Mucosa of stomach (tissue), 1 donor: Measurements from ENCODE around the gene MAP3K13.

Source experiments
- H3K27me3 ChIP-seq: one replicate; pipeline ENCODE4 v1.7.0; 2013; ENCODE audit warnings: mild to moderate bottlenecking, low read length; ENCODE audit not compliant: control insufficient read depth, insufficient read depth
- H3K36me3 ChIP-seq: one replicate; pipeline ENCODE4 v1.7.0; 2013; ENCODE audit warnings: low read length; ENCODE audit not compliant: control insufficient read depth, insufficient read depth
- H3K4me1 ChIP-seq: one replicate; pipeline ENCODE4 v1.7.0; 2013; ENCODE audit warnings: mild to moderate bottlenecking, low read length; ENCODE audit not compliant: control insufficient read depth, insufficient read depth
- H3K4me3 ChIP-seq: one replicate; pipeline ENCODE4 v1.7.0; 2013; ENCODE audit warnings: low read length
- H3K9ac ChIP-seq: one replicate; pipeline ENCODE4 v1.7.0; 2013; ENCODE audit warnings: mild to moderate bottlenecking, low read length, moderate library complexity
- H3K9me3 ChIP-seq: one replicate; pipeline ENCODE4 v1.7.0; 2013; ENCODE audit warnings: mild to moderate bottlenecking, low read length, moderate library complexity; ENCODE audit not compliant: control insufficient read depth
- donor health status: Pancreatic carcinoma.

The MAP3K13 gene

DNA sequence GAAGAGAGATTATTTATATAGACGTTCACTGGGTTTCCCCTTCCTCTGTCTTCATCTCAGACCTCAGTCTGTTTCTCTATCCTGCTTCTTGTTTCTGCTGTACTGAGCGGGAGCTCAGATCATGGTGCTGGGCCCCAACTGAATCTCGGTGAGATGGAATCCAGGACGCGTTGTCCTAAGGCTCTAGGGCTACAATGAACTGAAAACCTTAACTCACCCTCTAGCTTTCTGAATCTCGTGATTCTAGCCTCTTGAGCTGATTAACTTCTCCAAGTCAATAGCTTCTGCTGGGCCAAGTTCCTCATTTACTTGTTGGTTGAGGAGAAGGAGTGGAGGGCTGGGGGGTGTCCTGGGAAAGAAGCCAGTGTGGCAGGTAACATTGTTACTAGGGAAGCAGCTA lies 32.7 kb upstream of the MAP3K13 start:
- H3K4me3 ChIP-seq, result peak overlapping the region; percentile 54
- H3K27me3 ChIP-seq, result no peaks in the 10 kb centered on the region
- H3K36me3 ChIP-seq, result no peaks in the 10 kb centered on the region
- peaks cover 43% of the 10 kb centered on the region for H3K4me1 ChIP-seq
- no peaks in the 10 kb centered on the region for H3K9me3 ChIP-seq
- H3K9ac ChIP-seq, result peak overlapping the region; percentile 76

DNA sequence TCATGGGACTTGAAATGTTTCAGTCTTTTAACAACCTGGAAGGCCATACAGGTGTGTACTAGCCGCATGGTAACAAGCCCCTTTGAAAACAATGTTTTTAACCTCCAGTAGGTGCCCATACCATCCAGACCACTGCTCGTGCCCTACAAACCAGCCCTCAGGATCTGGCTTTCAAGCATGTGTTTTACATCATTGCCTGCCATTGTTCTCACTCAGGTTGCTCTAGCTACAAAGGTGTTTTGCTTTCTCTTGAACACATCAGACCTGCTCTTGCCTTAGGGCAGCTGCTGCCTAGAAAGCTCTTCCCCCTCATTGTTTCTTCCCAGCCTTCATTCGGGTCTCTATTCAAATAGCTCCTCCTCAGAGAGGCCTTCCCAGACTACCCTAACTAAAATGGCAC lies 32.3 kb upstream of the MAP3K13 start:
- Histone ChIP-seq H3K4me1 (peaks cover 39% of the 10 kb centered on the region), H3K27me3 (no peaks in the 10 kb centered on the region), H3K4me3 (peak overlapping the region; percentile 54), H3K9me3 (no peaks in the 10 kb centered on the region), H3K9ac (peak overlapping the region; percentile 76), H3K36me3 (no peaks in the 10 kb centered on the region)

- H3K4me3 ChIP-seq, result no peak overlapping the region
Measured at GRCh38 chr3:185332026-185332735, 30.8 kb upstream of the MAP3K13 start.

GRCh38 chr3:185335799-185336198 lies 27.1 kb upstream of the MAP3K13 start:
- Histone ChIP-seq H3K9ac (no peak overlapping the region), H3K4me1 (peaks cover 50% of the 10 kb centered on the region), H3K9me3 (no peaks in the 10 kb centered on the region), H3K4me3 (no peak overlapping the region), H3K36me3 (no peaks in the 10 kb centered on the region), H3K27me3 (no peaks in the 10 kb centered on the region)

More at GRCh38 chr3:185332026-185332735, 30.8 kb upstream of the MAP3K13 start:
- no peaks in the 10 kb centered on the region for H3K9me3 ChIP-seq
- H3K36me3 ChIP-seq, result no peaks in the 10 kb centered on the region
- peak overlapping the region; percentile 57 for H3K9ac ChIP-seq
- H3K4me1 ChIP-seq, result peaks cover 34% of the 10 kb centered on the region
- H3K27me3 ChIP-seq, result no peaks in the 10 kb centered on the region

- H3K9ac ChIP-seq, result peak overlapping the region; percentile 2
- H3K4me3 ChIP-seq, result no peak overlapping the region
- H3K4me1 ChIP-seq, result peaks cover 54% of the 10 kb centered on the region
- H3K27me3 ChIP-seq, result no peaks in the 10 kb centered on the region
- no peaks in the 10 kb centered on the region for H3K9me3 ChIP-seq
- no peaks in the 10 kb centered on the region for H3K36me3 ChIP-seq
Measured at GRCh38 chr3:185337231-185337816, 25.6 kb upstream of the MAP3K13 start.

DNA sequence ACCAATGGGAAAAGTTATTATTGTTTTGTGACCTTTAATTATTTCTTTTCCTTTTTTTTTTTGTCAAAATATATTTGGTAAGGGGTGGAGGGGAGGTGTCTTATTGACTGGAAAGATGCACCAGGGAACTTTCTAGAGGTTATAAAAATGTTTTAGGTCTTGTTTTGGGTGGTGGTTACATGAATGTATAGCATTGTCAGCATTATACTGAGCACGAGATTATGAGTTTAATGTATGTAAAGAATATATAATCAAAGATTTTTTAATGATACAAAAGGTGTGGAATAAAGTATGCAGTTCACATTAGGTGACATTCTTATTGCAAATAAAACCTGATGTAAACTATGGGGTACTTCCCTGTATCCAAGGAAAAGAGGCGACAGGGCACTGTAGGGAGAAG lies 23.0 kb upstream of the MAP3K13 start:
- Histone ChIP-seq H3K27me3 (no peaks in the 10 kb centered on the region), H3K9ac (no peak overlapping the region), H3K4me3 (no peak overlapping the region), H3K9me3 (no peaks in the 10 kb centered on the region), H3K36me3 (no peaks in the 10 kb centered on the region), H3K4me1 (peaks cover 61% of the 10 kb centered on the region)

DNA sequence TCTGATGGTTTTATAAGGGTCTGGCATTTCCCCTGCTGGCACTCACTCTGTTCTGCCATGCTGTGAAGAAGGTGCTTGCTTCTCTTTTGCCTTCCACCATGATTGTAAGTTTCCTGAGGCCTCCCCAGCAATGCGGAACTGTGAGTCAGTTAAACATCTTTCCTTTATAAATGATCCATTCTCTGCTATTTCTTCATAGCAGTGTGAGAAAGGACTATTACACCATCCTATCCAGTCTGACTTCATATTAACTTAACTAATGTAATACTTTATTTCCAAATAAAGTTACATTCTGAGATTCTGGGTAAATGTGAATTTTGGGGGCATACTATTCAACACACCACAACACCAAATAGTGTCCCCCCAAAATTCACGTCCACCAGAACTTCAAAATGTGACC lies 22.2 kb upstream of the MAP3K13 start:
- no peaks in the 10 kb centered on the region for H3K27me3 ChIP-seq
- no peaks in the 10 kb centered on the region for H3K9me3 ChIP-seq
- no peaks in the 10 kb centered on the region for H3K36me3 ChIP-seq
- no peak overlapping the region for H3K9ac ChIP-seq
- H3K4me3 ChIP-seq, result no peak overlapping the region
- H3K4me1 ChIP-seq, result peaks cover 59% of the 10 kb centered on the region

DNA sequence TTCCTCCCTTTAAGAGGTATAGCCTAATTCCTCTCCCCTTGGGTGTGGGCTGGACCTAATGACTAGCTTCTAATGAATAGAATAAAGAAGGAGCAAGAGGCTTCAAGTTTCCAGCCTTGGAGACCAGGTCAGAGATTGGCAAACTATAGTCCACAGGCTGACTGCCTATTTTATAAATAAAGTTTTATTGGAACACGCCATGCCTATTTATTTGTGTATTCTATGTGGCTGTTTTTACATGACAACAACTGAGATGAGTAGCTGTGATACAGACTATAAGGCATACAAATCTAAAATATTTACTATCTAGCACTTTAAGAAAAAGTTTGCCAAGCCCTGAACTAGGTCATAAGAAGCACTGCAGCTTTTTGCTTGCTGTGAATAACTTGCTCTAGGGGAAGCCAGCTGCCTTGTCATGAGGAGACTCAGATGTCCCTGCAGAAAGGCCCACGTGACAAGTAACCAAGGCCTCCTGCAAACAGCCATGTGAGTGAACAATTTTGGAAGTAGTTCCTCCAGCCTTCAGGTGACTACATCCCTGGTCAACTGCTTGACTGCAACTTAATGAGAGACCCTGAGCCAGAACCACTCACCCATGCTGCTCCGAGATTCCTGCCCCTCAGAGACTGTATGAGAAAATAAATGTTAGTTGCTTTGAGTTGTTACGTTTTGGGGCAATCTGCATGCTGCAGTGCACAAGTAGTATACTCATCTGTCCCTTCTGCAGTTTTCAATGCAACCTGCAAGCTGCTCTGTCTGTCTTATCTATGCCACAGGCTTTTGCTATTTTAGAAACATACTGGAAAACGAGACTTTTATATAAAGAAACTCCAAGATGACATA lies 21.1 kb upstream of the MAP3K13 start:
- H3K36me3 ChIP-seq, result no peaks in the 10 kb centered on the region
- H3K4me3 ChIP-seq, result no peak overlapping the region
- no peaks in the 10 kb centered on the region for H3K9me3 ChIP-seq
- no peaks in the 10 kb centered on the region for H3K27me3 ChIP-seq
- no peak overlapping the region for H3K9ac ChIP-seq
- H3K4me1 ChIP-seq, result peaks cover 55% of the 10 kb centered on the region

DNA sequence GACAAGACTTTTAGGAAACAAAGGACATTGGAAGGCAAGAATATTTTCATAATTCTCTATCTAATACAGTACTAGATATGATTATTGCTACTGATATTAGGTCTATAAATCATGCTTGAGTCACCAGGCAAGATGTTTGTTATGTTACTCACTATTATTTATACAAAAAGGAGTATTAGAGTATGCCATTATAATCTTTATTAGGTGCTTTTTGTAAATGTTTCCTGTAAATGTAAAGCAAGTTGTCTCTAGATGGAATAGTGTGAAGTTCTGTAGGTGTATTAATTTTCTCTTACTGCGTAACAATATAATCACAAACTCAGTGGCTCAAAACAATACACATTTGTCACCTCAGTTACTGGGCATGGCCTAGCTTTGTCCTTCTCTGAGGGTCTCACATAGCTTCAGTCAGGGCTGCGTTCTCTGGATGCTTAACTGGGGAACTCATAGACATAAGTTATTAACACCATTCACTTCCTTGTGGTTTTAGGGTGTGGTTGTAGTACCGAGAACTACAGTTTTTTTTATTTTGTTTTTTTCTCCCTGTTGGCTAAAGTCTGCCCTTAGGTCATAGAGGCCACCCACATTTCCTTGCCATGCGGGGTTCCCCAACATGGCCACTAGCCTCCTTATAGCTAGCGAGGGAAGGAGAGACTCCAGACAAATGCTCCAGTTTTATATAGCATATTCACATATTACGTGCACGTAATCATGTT lies 20.3 kb upstream of the MAP3K13 start:
- H3K9ac ChIP-seq, result peak overlapping the region; percentile 49
- no peak overlapping the region for H3K4me3 ChIP-seq
- H3K4me1 ChIP-seq, result peaks cover 49% of the 10 kb centered on the region
- H3K36me3 ChIP-seq, result no peaks in the 10 kb centered on the region
- no peaks in the 10 kb centered on the region for H3K27me3 ChIP-seq
- no peaks in the 10 kb centered on the region for H3K9me3 ChIP-seq

DNA sequence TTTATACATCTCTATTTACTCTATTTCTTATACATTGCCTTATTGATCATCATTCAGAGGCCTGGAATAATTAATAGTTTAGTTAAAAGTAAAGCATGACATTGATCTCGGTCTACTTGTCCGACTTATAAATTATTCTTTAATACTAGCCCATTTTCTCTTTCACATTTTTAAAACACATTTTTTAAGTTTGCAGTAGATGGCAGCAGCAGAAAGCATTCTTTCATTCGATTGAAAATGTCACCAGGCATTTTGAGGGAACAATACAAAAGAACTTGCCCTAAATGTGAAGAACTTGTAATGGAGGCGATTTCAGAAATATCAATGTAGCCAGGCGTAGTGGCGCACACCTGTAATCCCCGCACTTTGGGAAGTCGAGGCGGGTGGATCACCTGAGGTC lies 15.5 kb upstream of the MAP3K13 start:
- no peaks in the 10 kb centered on the region for H3K9me3 ChIP-seq
- H3K4me3 ChIP-seq, result no peak overlapping the region
- H3K27me3 ChIP-seq, result no peaks in the 10 kb centered on the region
- H3K9ac ChIP-seq, result no peak overlapping the region
- H3K4me1 ChIP-seq, result peaks cover 16% of the 10 kb centered on the region
- H3K36me3 ChIP-seq, result no peaks in the 10 kb centered on the region

DNA sequence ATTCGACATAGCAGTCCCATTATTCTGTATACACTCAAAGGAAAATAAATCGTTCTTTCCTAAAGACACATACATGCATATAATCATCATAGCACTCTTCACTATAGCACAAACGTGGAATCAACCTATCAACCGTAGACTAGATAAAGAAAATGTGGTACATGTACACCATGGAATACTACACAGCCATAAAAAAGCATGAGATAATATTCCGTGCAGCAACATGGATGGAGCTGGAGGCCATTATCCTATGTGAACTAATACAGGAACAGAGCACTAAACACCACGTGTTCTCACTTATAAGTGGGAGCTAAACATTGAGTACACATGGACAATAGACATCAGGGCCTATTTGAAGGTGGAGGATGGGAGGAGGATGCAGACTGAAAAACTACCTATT lies 12.1 kb upstream of the MAP3K13 start:
- H3K9me3 ChIP-seq, result no peaks in the 10 kb centered on the region
- H3K4me1 ChIP-seq, result peaks cover 14% of the 10 kb centered on the region
- no peaks in the 10 kb centered on the region for H3K27me3 ChIP-seq
- no peak overlapping the region for H3K9ac ChIP-seq
- H3K4me3 ChIP-seq, result no peak overlapping the region
- no peaks in the 10 kb centered on the region for H3K36me3 ChIP-seq
